ENCODE data around the gene CPA3. TPM values are rescaled to one million over a fixed set of nuclear protein-coding genes. Genes with fewer than 3 reads are reported as not detected.

CPA3 gene
- total RNA-seq, 4 donors from 2014 or later: 5.6 to 28.8 (median 12.7) TPM

DNA sequence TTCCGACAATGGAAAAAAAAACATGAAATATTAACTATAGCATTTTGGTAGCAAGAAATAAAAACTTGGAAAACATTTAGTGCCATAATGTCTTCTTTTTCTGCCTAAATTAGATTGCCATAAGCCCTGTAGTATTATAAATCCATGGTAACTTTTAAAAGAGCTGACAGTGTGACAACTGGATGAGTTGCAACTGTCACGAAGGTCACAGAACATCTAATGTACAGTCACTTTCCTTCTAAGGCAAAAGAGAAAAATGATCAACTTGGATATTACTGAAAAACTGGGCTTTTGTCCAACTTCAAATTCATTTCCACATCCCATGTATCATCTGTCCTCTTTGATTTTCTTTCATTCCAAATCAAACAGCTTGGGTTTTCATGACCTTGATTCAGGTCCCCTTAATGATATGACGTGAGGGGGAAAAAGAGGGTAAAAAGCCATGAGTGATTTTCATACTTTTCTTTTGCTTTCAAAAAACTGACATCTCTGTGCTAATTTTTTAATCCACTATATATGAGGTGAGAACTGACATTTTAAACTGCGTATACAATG is 36.9 kb upstream of the CPA3 start:
- Histone ChIP-seq H3K27ac (no peak overlapping the region), H3K27me3 (no peaks in the 10 kb centered on the region), H3K9me3 (no peaks in the 10 kb centered on the region), H3K4me1 (no peaks in the 10 kb centered on the region), H3K36me3 (no peaks in the 10 kb centered on the region), H3K4me3 (no peak overlapping the region)
- no peak for TF ChIP-seq POLR2A (IDR thresholded peaks at IDR 0.05)
- TF ChIP-seq, protein P1, sequence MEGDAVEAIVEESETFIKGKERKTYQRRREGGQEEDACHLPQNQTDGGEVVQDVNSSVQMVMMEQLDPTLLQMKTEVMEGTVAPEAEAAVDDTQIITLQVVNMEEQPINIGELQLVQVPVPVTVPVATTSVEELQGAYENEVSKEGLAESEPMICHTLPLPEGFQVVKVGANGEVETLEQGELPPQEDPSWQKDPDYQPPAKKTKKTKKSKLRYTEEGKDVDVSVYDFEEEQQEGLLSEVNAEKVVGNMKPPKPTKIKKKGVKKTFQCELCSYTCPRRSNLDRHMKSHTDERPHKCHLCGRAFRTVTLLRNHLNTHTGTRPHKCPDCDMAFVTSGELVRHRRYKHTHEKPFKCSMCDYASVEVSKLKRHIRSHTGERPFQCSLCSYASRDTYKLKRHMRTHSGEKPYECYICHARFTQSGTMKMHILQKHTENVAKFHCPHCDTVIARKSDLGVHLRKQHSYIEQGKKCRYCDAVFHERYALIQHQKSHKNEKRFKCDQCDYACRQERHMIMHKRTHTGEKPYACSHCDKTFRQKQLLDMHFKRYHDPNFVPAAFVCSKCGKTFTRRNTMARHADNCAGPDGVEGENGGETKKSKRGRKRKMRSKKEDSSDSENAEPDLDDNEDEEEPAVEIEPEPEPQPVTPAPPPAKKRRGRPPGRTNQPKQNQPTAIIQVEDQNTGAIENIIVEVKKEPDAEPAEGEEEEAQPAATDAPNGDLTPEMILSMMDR (IDR thresholded peaks at IDR 0.05): no peak
- no peak for TF ChIP-seq EP300 (IDR thresholded peaks at IDR 0.05)
- TF ChIP-seq POLR2AphosphoS5 (IDR thresholded peaks at IDR 0.05): no peak
- no peak for ATAC-seq
- 72 to 82% methylated on average over 4 of the region's 4 CpGs for WGBS, 2 donors (ENCODE audit: low coverage in 1 of 2)

DNA sequence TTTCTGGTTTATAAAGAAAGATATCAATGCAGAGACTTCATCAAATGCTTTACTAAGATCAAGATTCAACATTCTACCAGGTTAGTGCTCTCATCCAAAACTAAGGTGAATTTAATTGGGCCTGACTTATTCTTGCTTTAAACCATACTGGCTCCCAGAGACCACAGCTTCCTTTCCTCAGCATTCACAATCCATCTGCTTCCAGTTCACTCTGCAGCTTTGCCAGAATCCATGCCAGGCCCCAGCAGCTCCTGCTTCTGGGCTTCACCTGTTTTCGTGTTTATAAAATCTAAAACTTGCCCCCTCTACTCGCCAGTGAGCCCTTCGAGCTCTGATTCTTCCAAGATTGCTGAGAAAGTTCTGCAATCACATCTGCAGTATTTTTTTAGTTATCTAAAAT is 35.2 kb upstream of the CPA3 start:
- no peaks in the 10 kb centered on the region for H3K27me3 ChIP-seq
- TF ChIP-seq POLR2A (IDR thresholded peaks at IDR 0.05): no peak
- no peak for TF ChIP-seq EP300 (IDR thresholded peaks at IDR 0.05)
- TF ChIP-seq POLR2AphosphoS5 (IDR thresholded peaks at IDR 0.05): no peak
- TF ChIP-seq, protein P1 (IDR thresholded peaks at IDR 0.05): no peak
- ATAC-seq: no peak
- H3K36me3 ChIP-seq: no peaks in the 10 kb centered on the region
- no peak overlapping the region for H3K4me3 ChIP-seq
- no peaks in the 10 kb centered on the region for H3K9me3 ChIP-seq
- H3K27ac ChIP-seq: no peak overlapping the region
- H3K4me1 ChIP-seq: no peaks in the 10 kb centered on the region
- WGBS, 2 donors (ENCODE audit: low coverage in 1 of 2): 91% methylated on average over 3 of the region's 3 CpGs; no CpG with 5 or more reads in 1 of the 2 donors

DNA sequence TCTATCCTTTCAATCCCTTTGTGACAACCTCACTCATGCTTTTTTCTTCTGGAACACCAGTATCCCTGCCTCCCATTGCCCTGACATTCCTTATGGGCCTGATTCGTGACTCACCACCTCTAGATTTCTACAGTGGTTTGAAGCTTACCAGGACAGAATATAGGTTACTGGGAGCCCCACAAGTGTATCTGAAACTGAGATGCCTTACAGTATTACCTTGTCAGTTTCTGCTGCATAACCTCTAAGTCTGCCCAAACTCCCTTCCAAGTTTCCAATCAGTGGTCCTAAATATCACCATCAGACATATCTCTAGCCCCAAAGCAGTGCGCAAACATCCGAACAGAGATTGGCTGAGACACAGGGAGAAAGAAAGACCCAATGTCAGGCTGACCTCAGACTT is 31.9 kb upstream of the CPA3 start:
- Histone ChIP-seq H3K27ac (no peak overlapping the region), H3K27me3 (no peaks in the 10 kb centered on the region), H3K4me3 (no peak overlapping the region), H3K36me3 (no peaks in the 10 kb centered on the region), H3K4me1 (no peaks in the 10 kb centered on the region), H3K9me3 (no peaks in the 10 kb centered on the region)
- TF ChIP-seq POLR2A (IDR thresholded peaks at IDR 0.05): no peak
- TF ChIP-seq EP300 (IDR thresholded peaks at IDR 0.05): no peak
- TF ChIP-seq, protein P1 (IDR thresholded peaks at IDR 0.05): no peak
- TF ChIP-seq POLR2AphosphoS5 (IDR thresholded peaks at IDR 0.05): no peak
- 89 to 100% methylated on average over 1 to 3 of the region's 3 CpGs for WGBS, 2 donors (ENCODE audit: low coverage in 1 of 2)
- no peak for ATAC-seq

DNA sequence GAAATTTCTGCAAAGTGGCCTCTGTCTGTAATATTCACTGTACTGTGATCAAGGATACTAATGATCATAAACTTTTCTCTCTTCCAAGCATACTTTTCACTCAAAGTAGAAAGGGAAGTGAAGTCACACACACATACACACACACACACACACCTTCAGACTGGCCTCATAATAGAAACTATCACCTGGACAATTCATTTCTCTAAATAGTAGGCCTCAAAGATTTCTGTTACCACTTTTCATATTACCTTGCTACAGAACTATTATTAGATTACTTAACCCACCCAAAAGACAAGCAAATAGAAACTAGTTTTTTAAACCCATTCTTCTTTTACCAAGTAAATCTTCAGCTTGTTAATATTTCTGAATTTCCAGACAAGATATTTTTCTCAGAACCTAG is 25.3 kb upstream of the CPA3 start:
- Histone ChIP-seq H3K9me3 (no peaks in the 10 kb centered on the region), H3K4me1 (no peaks in the 10 kb centered on the region), H3K27me3 (no peaks in the 10 kb centered on the region), H3K4me3 (no peak overlapping the region), H3K36me3 (no peaks in the 10 kb centered on the region), H3K27ac (no peak overlapping the region)
- TF ChIP-seq EP300 (IDR thresholded peaks at IDR 0.05) (no peak), POLR2AphosphoS5 (IDR thresholded peaks at IDR 0.05) (no peak), POLR2A (IDR thresholded peaks at IDR 0.05) (no peak)
- TF ChIP-seq, protein P1 (IDR thresholded peaks at IDR 0.05): no peak
- ATAC-seq: no peak

DNA sequence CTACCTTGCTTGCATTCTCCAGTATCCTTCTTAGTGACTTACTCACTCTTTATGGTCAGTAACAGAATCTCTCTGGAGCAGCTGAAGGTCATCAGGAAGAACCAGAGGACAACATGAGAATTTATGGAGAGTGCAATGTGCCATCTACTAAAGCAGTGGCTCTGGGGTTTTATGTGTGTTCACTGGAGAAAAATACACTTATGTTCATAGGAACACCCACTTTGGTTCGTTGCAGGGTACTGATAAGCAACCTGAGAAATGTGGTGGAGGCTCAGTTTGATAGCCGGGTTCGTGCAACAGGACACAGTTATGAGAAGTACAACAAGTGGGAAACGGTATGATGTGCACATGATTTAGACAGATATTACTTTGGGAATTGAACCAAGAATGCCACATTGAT is 24.6 kb upstream of the CPA3 start:
- H3K4me3 ChIP-seq: no peak overlapping the region
- H3K27ac ChIP-seq: no peak overlapping the region
- no peaks in the 10 kb centered on the region for H3K4me1 ChIP-seq
- H3K27me3 ChIP-seq: no peaks in the 10 kb centered on the region
- no peaks in the 10 kb centered on the region for H3K9me3 ChIP-seq
- WGBS, 2 donors (ENCODE audit: low coverage in 1 of 2): 81 to 90% methylated on average over 3 to 4 of the region's 4 CpGs
- TF ChIP-seq, protein P1 (IDR thresholded peaks at IDR 0.05): no peak
- TF ChIP-seq POLR2A (IDR thresholded peaks at IDR 0.05) (no peak), EP300 (IDR thresholded peaks at IDR 0.05) (no peak), POLR2AphosphoS5 (IDR thresholded peaks at IDR 0.05) (no peak)
- no peak for ATAC-seq
- H3K36me3 ChIP-seq: no peaks in the 10 kb centered on the region

Data from gastroesophageal sphincter (tissue), 4 donors.